Esophagus squamous epithelium (tissue), 5 donors: ENCODE results near the gene GATAD2A. TPM values are rescaled to one million over a fixed set of nuclear protein-coding genes. Genes with fewer than 3 reads are reported as not detected.

Source experiments
- DNase-seq: peaks from one replicate; lab custom pipeline; 2025; lab: John Stamatoyannopoulos, UW
- H3K27ac ChIP-seq, 4 donors: fragments of 200-600 bp; sonication (generic); one replicate each; pipeline ENCODE4 v1.5.1; 2016 to 2019; ENCODE audit warnings: mild to moderate bottlenecking in 1 of 4
- H3K27me3 ChIP-seq, 4 donors: fragments of 200-600 bp; sonication (generic); 1 replicate in 3 of 4; 2 replicates in 1 of 4; pipeline versions ENCODE4 v1.5.1 to v1.6.0; 2017 to 2021; ENCODE audit warnings: antibody characterized with exemption in 1 of 4
- H3K36me3 ChIP-seq, 3 donors: fragments of 200-600 bp; sonication (generic); one replicate each; pipeline ENCODE4 v1.5.1; 2016 to 2019
- H3K4me1 ChIP-seq, 3 donors: fragments of 200-600 bp; sonication (generic); one replicate each; pipeline ENCODE4 v1.5.1; 2017 to 2019
- H3K4me3 ChIP-seq, 4 donors: fragments of 200-600 bp; sonication (generic); 1 replicate in 3 of 4; 2 replicates in 1 of 4; pipeline ENCODE4 v1.5.1; 2016 to 2019; ENCODE audit warnings: mild to moderate bottlenecking in 2 of 4, moderate library complexity in 1 of 4
- H3K9me3 ChIP-seq, 3 donors: fragments of 200-600 bp; sonication (generic); one replicate each; pipeline ENCODE4 v1.5.1; 2016 to 2019
- POLR2A ChIP-seq, 4 donors: fragments of 450-650 bp; IDR thresholded peaks; one replicate each; pipeline ENCODE4 v1.6.1; 2017; ENCODE audit warnings: antibody characterized with exemption in 4 of 4, mild to moderate bottlenecking in 4 of 4, moderate library complexity in 3 of 4
- WGBS, 2 donors: methylation state at CpG; one replicate each; pipeline ENCODE4 v1.1.5; 2018; 5-methylcytosine and 5-hydroxymethylcytosine counted together
- intact Hi-C: fragments of 100-400 bp; cut with DNase I; formaldehyde crosslinking; loops from one replicate; pipeline ENCODE4 v1.15.0; 2022
- total RNA-seq, 4 donors: library from RNA; depleted of rRNA; stranded (reverse); fragments of >200 nt; gene quantifications; one replicate each; pipeline ENCODE4 v1.1.0, GENCODE V29; 2016
- TF ChIP-seq, protein P1 (sequence below), 6 experiments: fragments of 450-650 bp in 4 of 6; fragments of 200-600 bp in 2 of 6; sonication (generic) in 2 of 6; IDR thresholded peaks; one replicate each; pipeline ENCODE4 v1.5.1; 2016 to 2019; ENCODE audit warnings: antibody characterized with exemption in 6 of 6, mild to moderate bottlenecking in 4 of 6, moderate library complexity in 4 of 6
- donor health status: DM: yes; HTN: yes; CAD: no.

GATAD2A gene
- total RNA-seq, 4 donors from 2014 or later: 39.7 to 81.4 (median 41.6) TPM

DNA sequence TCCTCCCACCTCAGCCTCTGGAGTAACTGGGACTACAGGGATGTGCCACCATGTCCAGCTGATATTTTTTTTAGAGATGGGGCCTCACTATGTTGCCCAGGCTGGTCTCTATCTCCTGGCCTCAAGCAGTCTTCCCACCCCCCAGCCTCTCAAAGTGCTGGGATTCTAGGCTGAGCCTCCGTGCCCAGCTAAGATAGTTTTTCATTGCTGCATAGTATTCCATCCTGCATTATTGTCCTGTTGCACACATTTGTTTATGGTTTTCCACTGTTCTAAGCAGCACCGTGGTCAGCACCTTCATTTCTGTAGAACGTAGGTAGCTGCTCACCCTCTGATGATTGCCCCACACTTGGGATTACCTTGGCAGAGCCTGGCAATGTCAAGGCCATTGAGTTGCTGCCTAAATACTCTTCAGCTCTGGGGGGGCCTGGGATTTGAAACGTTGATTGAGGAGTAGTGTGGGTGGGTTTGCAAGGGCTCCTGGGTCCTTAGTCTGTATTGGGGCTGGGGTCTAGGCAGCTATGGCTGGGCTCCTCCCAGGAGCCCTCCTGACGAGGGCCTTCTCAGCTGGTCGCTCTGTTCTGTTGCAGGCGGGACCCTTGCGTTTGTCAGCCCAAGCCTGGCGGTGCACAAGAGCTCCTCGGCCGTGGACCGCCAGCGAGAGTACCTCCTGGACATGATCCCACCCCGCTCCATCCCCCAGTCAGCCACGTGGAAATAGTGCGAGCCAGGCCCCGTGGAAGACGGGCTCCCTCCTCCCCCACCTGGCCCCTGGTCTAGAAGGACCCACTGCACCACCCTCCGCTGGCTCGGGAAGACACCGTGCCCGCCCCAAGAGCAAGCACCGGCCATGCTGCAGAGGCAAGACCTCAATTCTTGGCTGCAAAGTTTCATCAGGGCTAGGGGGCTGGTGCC is 99.5 kb downstream of the GATAD2A start:
- Histone ChIP-seq H3K4me3 (no peak overlapping the region), H3K36me3 (peaks cover 22 to 83% (median 38%) of the 10 kb centered on the region in 3 donors), H3K4me1 (peaks cover 0 to 8% (median 0%) of the 10 kb centered on the region in 3 donors), H3K27ac (no peak overlapping the region), H3K27me3 (no peaks in the 10 kb centered on the region), H3K9me3 (no peaks in the 10 kb centered on the region)
- WGBS, 2 donors: 80 to 100% methylated on average over 2 to 7 of the region's 23 CpGs
- no peak for DNase-seq
- no peak for TF ChIP-seq POLR2A (IDR thresholded peaks at IDR 0.05)
- TF ChIP-seq, protein P1, sequence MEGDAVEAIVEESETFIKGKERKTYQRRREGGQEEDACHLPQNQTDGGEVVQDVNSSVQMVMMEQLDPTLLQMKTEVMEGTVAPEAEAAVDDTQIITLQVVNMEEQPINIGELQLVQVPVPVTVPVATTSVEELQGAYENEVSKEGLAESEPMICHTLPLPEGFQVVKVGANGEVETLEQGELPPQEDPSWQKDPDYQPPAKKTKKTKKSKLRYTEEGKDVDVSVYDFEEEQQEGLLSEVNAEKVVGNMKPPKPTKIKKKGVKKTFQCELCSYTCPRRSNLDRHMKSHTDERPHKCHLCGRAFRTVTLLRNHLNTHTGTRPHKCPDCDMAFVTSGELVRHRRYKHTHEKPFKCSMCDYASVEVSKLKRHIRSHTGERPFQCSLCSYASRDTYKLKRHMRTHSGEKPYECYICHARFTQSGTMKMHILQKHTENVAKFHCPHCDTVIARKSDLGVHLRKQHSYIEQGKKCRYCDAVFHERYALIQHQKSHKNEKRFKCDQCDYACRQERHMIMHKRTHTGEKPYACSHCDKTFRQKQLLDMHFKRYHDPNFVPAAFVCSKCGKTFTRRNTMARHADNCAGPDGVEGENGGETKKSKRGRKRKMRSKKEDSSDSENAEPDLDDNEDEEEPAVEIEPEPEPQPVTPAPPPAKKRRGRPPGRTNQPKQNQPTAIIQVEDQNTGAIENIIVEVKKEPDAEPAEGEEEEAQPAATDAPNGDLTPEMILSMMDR (IDR thresholded peaks at IDR 0.05): no peak
- intact Hi-C loops: no loop called here

DNA sequence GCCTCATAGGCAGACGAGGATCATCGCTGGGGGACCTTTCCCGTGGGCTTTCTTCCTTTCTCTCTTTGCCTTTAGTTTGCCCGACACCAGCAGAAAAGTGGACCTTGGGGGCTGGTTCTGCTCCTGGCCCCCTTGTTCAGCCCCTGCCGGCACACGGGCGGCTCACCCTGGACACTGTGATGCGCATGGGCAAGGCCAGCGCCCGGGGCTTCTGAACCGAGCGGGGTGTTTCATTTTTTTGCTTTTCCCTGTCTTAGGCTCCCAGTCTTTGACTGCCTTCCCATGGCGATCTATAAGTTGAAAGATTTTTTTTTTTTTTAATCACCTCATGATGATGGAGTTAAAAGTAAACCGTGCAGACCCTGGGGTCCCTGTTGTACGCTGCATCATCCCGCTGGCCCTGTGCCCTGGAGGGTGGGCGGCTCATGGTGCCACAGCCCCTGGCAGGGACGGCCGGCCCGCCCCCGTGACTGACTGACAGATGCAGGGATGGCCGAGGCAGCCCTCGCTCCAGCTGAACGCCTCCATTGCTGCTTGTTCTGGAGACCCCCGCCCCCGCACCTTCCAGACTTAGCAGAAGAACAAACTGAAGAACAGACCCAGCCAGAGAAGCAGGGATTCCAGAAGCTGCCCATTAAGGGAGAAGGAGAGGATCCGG is 100.3 kb downstream of the GATAD2A start:
- intact Hi-C loops: no loop called here
- H3K27ac ChIP-seq: no peak overlapping the region
- no peak overlapping the region for H3K4me3 ChIP-seq
- TF ChIP-seq POLR2A (IDR thresholded peaks at IDR 0.05): no peak
- TF ChIP-seq, protein P1 (IDR thresholded peaks at IDR 0.05): no peak
- peaks cover 0 to 11% (median 0%) of the 10 kb centered on the region in 3 donors for H3K4me1 ChIP-seq
- 75 to 94% methylated on average over 13 to 16 of the region's 27 CpGs for WGBS, 2 donors
- H3K9me3 ChIP-seq: no peaks in the 10 kb centered on the region
- DNase-seq: no peak
- H3K27me3 ChIP-seq: no peaks in the 10 kb centered on the region
- peaks cover 22 to 75% (median 30%) of the 10 kb centered on the region in 3 donors for H3K36me3 ChIP-seq

DNA sequence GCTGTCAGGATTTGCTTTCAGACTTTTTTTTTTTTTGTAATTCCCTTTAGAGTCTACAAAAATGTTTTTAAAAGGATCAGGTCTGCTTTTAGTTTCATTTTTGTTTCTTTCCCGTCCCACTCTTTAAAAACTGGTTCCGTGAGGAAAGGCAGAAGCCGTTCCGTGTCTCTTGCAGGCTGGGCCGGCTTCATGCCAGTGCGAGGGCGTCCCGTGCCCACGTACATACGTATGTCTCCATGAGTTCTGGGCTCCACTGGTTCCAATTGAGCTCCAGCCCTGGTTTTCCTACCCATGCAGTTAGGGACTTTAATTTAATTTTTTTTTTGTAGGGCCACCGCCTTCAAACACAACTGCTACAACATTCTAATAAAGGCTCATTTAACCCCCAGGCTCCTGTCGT is 101.1 kb downstream of the GATAD2A start:
- Histone ChIP-seq H3K4me3 (peak overlapping the region in 1 of 4 donors; percentile 4), H3K27ac (no peak overlapping the region), H3K9me3 (no peaks in the 10 kb centered on the region), H3K36me3 (peaks cover 22 to 67% (median 22%) of the 10 kb centered on the region in 3 donors), H3K27me3 (no peaks in the 10 kb centered on the region), H3K4me1 (peaks cover 0 to 13% (median 0%) of the 10 kb centered on the region in 3 donors)
- intact Hi-C loops: no loop called here
- 41 to 75% methylated on average over 12 of the region's 12 CpGs for WGBS, 2 donors
- DNase-seq: no peak
- TF ChIP-seq, protein P1 (IDR thresholded peaks at IDR 0.05): no peak
- no peak for TF ChIP-seq POLR2A (IDR thresholded peaks at IDR 0.05)

DNA sequence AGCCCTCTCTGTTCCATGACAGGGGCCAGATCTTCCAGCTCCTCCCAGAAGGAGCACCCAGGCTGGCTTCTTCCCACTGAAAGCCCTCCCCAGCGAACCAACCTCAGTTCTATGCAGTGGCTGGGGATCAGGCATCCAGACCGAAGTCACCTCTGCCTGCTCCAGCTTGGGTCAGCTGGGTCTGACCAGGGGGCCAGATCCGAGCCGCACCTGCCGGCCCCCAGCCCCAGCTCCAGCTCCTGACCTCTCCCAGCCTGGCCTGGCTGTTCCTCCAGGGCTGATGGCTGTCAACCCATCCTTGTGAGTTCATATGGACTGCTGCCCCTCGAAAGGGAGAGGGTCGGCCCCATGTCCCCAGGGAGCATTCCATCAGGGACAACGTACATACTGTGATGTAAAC is 101.9 kb downstream of the GATAD2A start:
- Histone ChIP-seq H3K4me3 (no peak overlapping the region), H3K27ac (no peak overlapping the region), H3K36me3 (peaks cover 15 to 60% (median 15%) of the 10 kb centered on the region in 3 donors), H3K9me3 (no peaks in the 10 kb centered on the region), H3K4me1 (peaks cover 0 to 18% (median 0%) of the 10 kb centered on the region in 3 donors), H3K27me3 (no peaks in the 10 kb centered on the region)
- TF ChIP-seq, protein P1 (IDR thresholded peaks at IDR 0.05): no peak
- TF ChIP-seq POLR2A (IDR thresholded peaks at IDR 0.05): no peak
- 85 to 89% methylated on average over 7 to 8 of the region's 8 CpGs for WGBS, 2 donors
- intact Hi-C loops: no loop called here
- DNase-seq: no peak
